ENCODE data around the gene RASL11A.
"Not testable (repeated sequence)": the region's sequence is repeated elsewhere in the genome, so short reads cannot be mapped to it uniquely, and the experiment has no call there.

The RASL11A gene

GRCh38 chr13:27309967-27310598 lies 39.5 kb downstream of the RASL11A start:
- TF ChIP-seq CTCF (conservative IDR thresholded peaks at IDR 0.05; ENCODE audit: low read length) = no peak
- no peak for DNase-seq (ENCODE audit: low read depth)
- H3K4me3 ChIP-seq (ENCODE audit: low read length) = no peak overlapping the region

GRCh38 chr13:27310946-27311345 lies 40.3 kb downstream of the RASL11A start:
- no peak for DNase-seq (ENCODE audit: low read depth)

GRCh38 chr13:27311518-27312210 lies 41.0 kb downstream of the RASL11A start:
- no peak overlapping the region for H3K4me3 ChIP-seq (ENCODE audit: low read length)
- TF ChIP-seq CTCF (conservative IDR thresholded peaks at IDR 0.05; ENCODE audit: low read length) = no peak
- no peak for DNase-seq (ENCODE audit: low read depth)

More at GRCh38 chr13:27310946-27311345, 40.3 kb downstream of the RASL11A start:
- H3K4me3 ChIP-seq (ENCODE audit: low read length) = no peak overlapping the region
- TF ChIP-seq CTCF (conservative IDR thresholded peaks at IDR 0.05; ENCODE audit: low read length) = no peak

GRCh38 chr13:27313770-27314169 lies 43.1 kb downstream of the RASL11A start:
- no peak overlapping the region for H3K4me3 ChIP-seq (ENCODE audit: low read length)
- DNase-seq (ENCODE audit: low read depth) = no peak
- no peak for TF ChIP-seq CTCF (conservative IDR thresholded peaks at IDR 0.05; ENCODE audit: low read length)

GRCh38 chr13:27319404-27319803 lies 48.8 kb downstream of the RASL11A start:
- no peak overlapping the region for H3K4me3 ChIP-seq (ENCODE audit: low read length)
- no peak for TF ChIP-seq CTCF (conservative IDR thresholded peaks at IDR 0.05; ENCODE audit: low read length)
- no peak for DNase-seq (ENCODE audit: low read depth)

- no peak for DNase-seq (ENCODE audit: low read depth)
- no peak overlapping the region for H3K4me3 ChIP-seq (ENCODE audit: low read length)
- no peak for TF ChIP-seq CTCF (conservative IDR thresholded peaks at IDR 0.05; ENCODE audit: low read length)
These were observed 51.1 kb downstream of the RASL11A start for GRCh38 chr13:27321468-27322431.

GRCh38 chr13:27322443-27322842 lies 51.8 kb downstream of the RASL11A start:
- DNase-seq (ENCODE audit: low read depth); H3K4me3 ChIP-seq (ENCODE audit: low read length): not testable (repeated sequence)

All from AG10803 (cell line).